ENCODE results near the gene NUDCD2. TPM values are rescaled to one million over a fixed set of nuclear protein-coding genes. Genes with fewer than 3 reads are reported as not detected.
"Not testable (repeated sequence)": the region's sequence is repeated elsewhere in the genome, so short reads cannot be mapped to it uniquely, and the experiment has no call there.

The NUDCD2 gene
- total RNA-seq, 2 experiments from 2014 or later, result 44.7 to 49.3 TPM

- H3K9me3 Mint-ChIP-seq, result no peaks in the 10 kb centered on the region
- no peaks in the 10 kb centered on the region for H3K27me3 Mint-ChIP-seq
- H3K4me1 Mint-ChIP-seq, result peaks cover 9% of the 10 kb centered on the region
- no peak for DNase-seq
- no peak overlapping the region for H3K27ac Mint-ChIP-seq
- no peak overlapping the region for H3K4me3 Mint-ChIP-seq
- peaks cover 47% of the 10 kb centered on the region for H3K36me3 Mint-ChIP-seq
Measured at GRCh38 chr5:163451489-163451888, 8.4 kb downstream of the NUDCD2 start.

DNA sequence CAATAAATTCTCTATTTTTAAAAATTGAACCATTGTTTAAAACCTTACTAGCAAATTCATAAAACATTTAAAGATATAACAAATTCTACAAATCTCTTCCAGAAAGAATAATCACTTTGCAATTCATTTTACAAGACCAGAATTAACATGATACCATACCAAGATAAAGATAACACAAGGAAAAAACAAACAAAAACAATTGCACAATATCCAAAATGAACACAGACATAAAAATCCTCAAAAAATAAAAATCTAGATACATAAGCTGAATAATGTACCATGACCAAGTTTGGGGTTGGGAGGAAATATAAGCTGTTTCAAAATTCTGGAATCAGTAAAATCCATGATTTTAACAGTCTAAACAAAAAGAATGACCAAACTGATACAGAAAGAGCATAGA, 11.4 kb downstream of the NUDCD2 start:
- no peak overlapping the region for H3K4me3 Mint-ChIP-seq
- H3K27ac Mint-ChIP-seq, result no peak overlapping the region

GRCh38 chr5:163447875-163448274, 12.0 kb downstream of the NUDCD2 start:
- H3K4me1 Mint-ChIP-seq, result peaks cover 9% of the 10 kb centered on the region
- H3K9me3 Mint-ChIP-seq, result no peaks in the 10 kb centered on the region
- H3K27ac Mint-ChIP-seq, result no peak overlapping the region
- no peak for DNase-seq
- H3K36me3 Mint-ChIP-seq, result peaks cover 39% of the 10 kb centered on the region
- H3K4me3 Mint-ChIP-seq, result no peak overlapping the region
- no peaks in the 10 kb centered on the region for H3K27me3 Mint-ChIP-seq

More for the DNA sequence above, 11.4 kb downstream of the NUDCD2 start:
- H3K36me3 Mint-ChIP-seq, result peaks cover 39% of the 10 kb centered on the region
- DNase-seq, result no peak
- peaks cover 9% of the 10 kb centered on the region for H3K4me1 Mint-ChIP-seq
- H3K27me3 Mint-ChIP-seq, result no peaks in the 10 kb centered on the region
- no peaks in the 10 kb centered on the region for H3K9me3 Mint-ChIP-seq

GRCh38 chr5:163447191-163447590, 12.7 kb downstream of the NUDCD2 start:
- DNase-seq, result no peak
- no peaks in the 10 kb centered on the region for H3K27me3 Mint-ChIP-seq
- H3K4me3 Mint-ChIP-seq, result no peak overlapping the region
- no peaks in the 10 kb centered on the region for H3K9me3 Mint-ChIP-seq
- H3K4me1 Mint-ChIP-seq, result peaks cover 9% of the 10 kb centered on the region
- peak overlapping the region; percentile 75 for H3K27ac Mint-ChIP-seq
- peaks cover 42% of the 10 kb centered on the region for H3K36me3 Mint-ChIP-seq

- Mint-ChIP-seq H3K27me3 (no peaks in the 10 kb centered on the region), H3K9me3 (no peaks in the 10 kb centered on the region), H3K27ac (no peak overlapping the region), H3K4me1 (peaks cover 16% of the 10 kb centered on the region), H3K4me3 (no peak overlapping the region), H3K36me3 (peaks cover 44% of the 10 kb centered on the region)
- DNase-seq, result no peak
Measured at GRCh38 chr5:163445345-163445744, 14.6 kb downstream of the NUDCD2 start.

DNA sequence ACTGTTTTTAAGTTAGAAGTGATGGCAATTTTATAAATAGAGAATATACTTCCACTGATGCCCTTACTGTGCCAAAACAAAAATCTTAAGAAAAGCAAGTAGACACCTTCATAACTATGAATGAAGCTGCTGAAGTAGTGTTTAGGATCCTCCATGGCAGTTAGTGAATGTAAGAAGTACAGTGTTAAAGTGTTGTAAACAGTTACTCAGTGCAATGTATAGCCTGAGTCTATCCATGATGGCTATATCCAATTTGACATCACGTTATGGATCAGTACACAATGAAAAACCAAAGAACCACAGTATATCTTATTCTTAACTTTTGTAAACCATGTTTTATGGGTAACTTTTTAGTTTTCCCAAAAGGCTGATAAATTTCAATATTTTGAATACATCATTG, 15.4 kb downstream of the NUDCD2 start:
- Mint-ChIP-seq H3K27me3 (no peaks in the 10 kb centered on the region), H3K4me3 (no peak overlapping the region), H3K27ac (no peak overlapping the region), H3K4me1 (peaks cover 23% of the 10 kb centered on the region), H3K9me3 (no peaks in the 10 kb centered on the region), H3K36me3 (peaks cover 45% of the 10 kb centered on the region)
- DNase-seq, result no peak

DNA sequence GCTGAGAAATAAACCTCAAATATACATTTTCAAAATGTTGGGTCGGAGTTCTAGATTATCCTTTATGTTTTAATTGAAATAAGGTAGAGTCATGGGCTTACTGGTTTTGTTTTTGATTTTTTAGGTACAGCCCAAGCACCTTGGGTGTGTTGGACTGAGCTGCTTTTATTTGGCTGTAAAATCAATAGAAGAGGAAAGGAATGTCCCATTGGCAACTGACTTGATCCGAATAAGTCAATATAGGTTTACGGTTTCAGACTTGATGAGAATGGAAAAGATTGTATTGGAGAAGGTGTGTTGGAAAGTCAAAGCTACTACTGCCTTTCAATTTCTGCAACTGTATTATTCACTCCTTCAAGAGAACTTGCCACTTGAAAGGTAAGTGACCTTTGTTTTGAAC, 18.9 kb downstream of the NUDCD2 start:
- Mint-ChIP-seq H3K27me3 (no peaks in the 10 kb centered on the region), H3K4me1 (peaks cover 40% of the 10 kb centered on the region), H3K36me3 (peaks cover 26% of the 10 kb centered on the region), H3K27ac (no peak overlapping the region), H3K9me3 (no peaks in the 10 kb centered on the region), H3K4me3 (no peak overlapping the region)
- DNase-seq, result no peak

DNA sequence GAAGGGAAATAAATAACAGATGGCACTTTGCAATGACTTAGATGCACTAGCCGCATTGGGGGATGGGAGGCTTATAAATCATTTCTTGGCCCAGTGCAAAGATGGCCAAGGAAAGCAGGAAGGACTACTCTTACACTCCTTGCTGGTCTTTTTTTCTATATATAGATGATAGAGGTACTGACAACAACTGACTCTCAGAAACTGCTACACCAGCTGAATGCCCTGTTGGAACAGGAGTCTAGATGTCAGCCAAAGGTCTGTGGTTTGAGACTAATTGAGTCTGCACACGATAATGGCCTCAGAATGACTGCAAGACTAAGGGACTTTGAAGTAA, 20.8 kb downstream of the NUDCD2 start:
- Mint-ChIP-seq H3K9me3 (no peaks in the 10 kb centered on the region), H3K4me3 (peak overlapping the region; percentile 87), H3K36me3 (peaks cover 24% of the 10 kb centered on the region), H3K4me1 (peaks cover 46% of the 10 kb centered on the region), H3K27ac (no peak overlapping the region), H3K27me3 (no peaks in the 10 kb centered on the region)
- no peak for DNase-seq

- Mint-ChIP-seq H3K36me3 (peaks cover 24% of the 10 kb centered on the region), H3K4me3 (peak within 1 kb of the TSS; percentile 87), H3K27me3 (no peaks in the 10 kb centered on the region), H3K27ac (peak within 1 kb of the TSS; percentile 85), H3K9me3 (no peaks in the 10 kb centered on the region), H3K4me1 (peaks cover 46% of the 10 kb centered on the region)
- DNase-seq, result peak; percentile 88
Measured at GRCh38 chr5:163437309-163438182, 22.4 kb downstream of the NUDCD2 start, which contains the start of gene CCNG1. CCNG1 (plus strand) TSS chr5:163437595; CDS start chr5:163439257, 1,662 bp downstream.

GRCh38 chr5:163437011-163437308, 22.9 kb downstream of the NUDCD2 start:
- Mint-ChIP-seq H3K4me1 (peaks cover 46% of the 10 kb centered on the region), H3K36me3 (peaks cover 18% of the 10 kb centered on the region), H3K27ac (peak overlapping the region; percentile 85), H3K9me3 (no peaks in the 10 kb centered on the region), H3K4me3 (peak overlapping the region; percentile 87), H3K27me3 (no peaks in the 10 kb centered on the region)
- no peak for DNase-seq

DNA sequence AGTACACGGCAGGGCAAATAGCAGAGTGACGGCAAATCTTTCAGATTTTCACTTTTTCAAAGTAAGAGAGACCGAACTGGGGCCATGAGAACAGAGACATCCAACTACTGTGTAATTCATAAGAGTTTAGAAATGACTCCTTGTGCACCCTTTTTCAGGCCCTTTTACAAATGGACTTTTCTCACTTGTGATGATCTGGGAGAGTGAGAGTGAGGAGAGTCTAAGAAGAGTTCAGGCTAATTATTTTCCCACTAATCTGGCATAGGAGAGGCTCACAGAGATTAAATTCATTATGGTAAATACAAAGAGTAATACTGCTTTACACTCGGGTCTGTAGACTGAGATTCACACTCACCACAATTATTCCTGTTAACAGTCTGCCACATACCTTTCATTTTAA, 23.4 kb downstream of the NUDCD2 start:
- H3K4me1 Mint-ChIP-seq, result peaks cover 46% of the 10 kb centered on the region
- no peaks in the 10 kb centered on the region for H3K27me3 Mint-ChIP-seq
- peak overlapping the region; percentile 85 for H3K27ac Mint-ChIP-seq
- H3K9me3 Mint-ChIP-seq, result no peaks in the 10 kb centered on the region
- H3K36me3 Mint-ChIP-seq, result peaks cover 17% of the 10 kb centered on the region
- DNase-seq, result no peak
- H3K4me3 Mint-ChIP-seq, result peak overlapping the region; percentile 87

GRCh38 chr5:163434401-163434866, 25.5 kb downstream of the NUDCD2 start:
- no peak for DNase-seq
- peaks cover 31% of the 10 kb centered on the region for H3K4me1 Mint-ChIP-seq
- no peaks in the 10 kb centered on the region for H3K27me3 Mint-ChIP-seq
- no peak overlapping the region for H3K4me3 Mint-ChIP-seq
- H3K9me3 Mint-ChIP-seq, result no peaks in the 10 kb centered on the region
- H3K36me3 Mint-ChIP-seq, result peaks cover 8% of the 10 kb centered on the region
- H3K27ac Mint-ChIP-seq, result no peak overlapping the region

GRCh38 chr5:163433271-163433670, 26.6 kb downstream of the NUDCD2 start:
- Mint-ChIP-seq H3K4me3 (no peak overlapping the region), H3K27ac (no peak overlapping the region), H3K9me3 (no peaks in the 10 kb centered on the region), H3K27me3 (no peaks in the 10 kb centered on the region), H3K36me3 (no peaks in the 10 kb centered on the region), H3K4me1 (peaks cover 21% of the 10 kb centered on the region)
- no peak for DNase-seq

DNA sequence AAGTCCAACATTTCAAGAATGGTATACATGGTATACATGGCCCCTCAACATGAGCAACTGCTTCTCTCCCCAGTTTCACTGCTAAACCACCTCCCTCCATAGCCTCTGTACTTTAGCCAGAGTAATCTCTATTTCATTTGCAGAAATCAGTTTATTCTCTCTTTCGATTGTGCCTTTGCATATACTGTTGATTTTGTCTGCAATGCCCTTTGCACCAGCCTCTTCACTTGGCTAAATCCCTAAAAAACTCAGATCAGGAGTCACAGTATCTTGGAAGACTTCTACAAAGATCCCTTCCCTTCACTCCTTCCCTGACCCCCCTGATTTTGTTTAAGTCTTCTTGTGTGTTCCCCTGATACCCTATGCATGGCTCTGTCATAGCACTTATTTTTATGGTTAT, 27.4 kb downstream of the NUDCD2 start:
- H3K27ac Mint-ChIP-seq, result no peak overlapping the region
- H3K4me3 Mint-ChIP-seq, result no peak overlapping the region
- peaks cover 18% of the 10 kb centered on the region for H3K4me1 Mint-ChIP-seq
- no peak for DNase-seq
- H3K9me3 Mint-ChIP-seq, result no peaks in the 10 kb centered on the region
- no peaks in the 10 kb centered on the region for H3K27me3 Mint-ChIP-seq
- H3K36me3 Mint-ChIP-seq, result no peaks in the 10 kb centered on the region

DNA sequence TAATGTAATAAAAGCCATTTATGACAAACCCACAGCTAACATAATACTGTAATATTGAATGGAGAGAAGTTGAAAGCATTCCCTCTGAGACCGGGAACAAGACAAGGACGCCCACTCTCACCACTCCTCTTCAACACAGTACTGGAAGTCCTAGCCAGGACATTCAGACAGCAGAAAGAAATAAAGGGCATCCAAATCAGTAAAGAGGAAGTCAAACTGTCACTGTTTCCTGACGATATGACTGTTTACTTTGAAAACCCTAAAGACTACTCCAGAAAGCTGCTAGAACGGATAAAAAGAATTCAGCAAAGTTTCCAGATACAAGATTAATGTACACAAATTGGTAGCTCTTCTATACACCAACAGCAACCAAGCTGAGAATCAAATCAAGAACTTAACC, 33.8 kb downstream of the NUDCD2 start:
- not testable (repeated sequence) for H3K9me3 Mint-ChIP-seq, H3K27ac Mint-ChIP-seq, H3K4me1 Mint-ChIP-seq, H3K36me3 Mint-ChIP-seq, H3K27me3 Mint-ChIP-seq, DNase-seq, H3K4me3 Mint-ChIP-seq

- no peaks in the 10 kb centered on the region for H3K36me3 Mint-ChIP-seq
- H3K27me3 Mint-ChIP-seq, result peaks cover 8% of the 10 kb centered on the region
- H3K4me1 Mint-ChIP-seq, result peaks cover 6% of the 10 kb centered on the region
- no peaks in the 10 kb centered on the region for H3K9me3 Mint-ChIP-seq
- H3K4me3 Mint-ChIP-seq, result no peak overlapping the region
- no peak for DNase-seq
- H3K27ac Mint-ChIP-seq, result no peak overlapping the region
Measured at GRCh38 chr5:163424836-163425235, 35.1 kb downstream of the NUDCD2 start.

Data from activated naive CD8-positive, alpha-beta T cell treated with anti-CD3 and anti-CD28 coated beads for 36 hours (primary cell).